ENCODE data around the gene GDPD4. TPM values are rescaled to one million over a fixed set of nuclear protein-coding genes. Genes with fewer than 3 reads are reported as not detected.

GDPD4 gene
- total and polyA plus RNA-seq, 2 of the 4 experiments (the other 2 are of a cell fraction): not detected

GRCh38 chr11:77175869-77176539 lies 125.5 kb downstream of the GDPD4 start:
- Histone ChIP-seq H2BK20ac (ENCODE audit: low read depth, low read length) (no peak overlapping the region), H2BK5ac (ENCODE audit: low read depth, low read length, poor library complexity, severe bottlenecking) (no peak overlapping the region), H3K9me3 (ENCODE audit: control insufficient read depth, insufficient read depth, low read length) (no peaks in the 10 kb centered on the region), H2AFZ (replicated peaks; ENCODE audit: low read length, poor library complexity) (no peak overlapping the region), H3K9me1 (ENCODE audit: insufficient read depth, low read length) (peaks cover 3% of the 10 kb centered on the region; the same call in 1 of the 2 replicates), H4K8ac (ENCODE audit: low read depth in 2 of 2, low read length in 2 of 2) (no peak overlapping the region), H3K9ac (ENCODE audit: low read depth, low read length) (no peak overlapping the region), H2AK5ac (ENCODE audit: low read depth, low read length) (no peak overlapping the region), H3K14ac (replicated peaks; ENCODE audit: low read depth, low read length) (no peak overlapping the region), H3K18ac (ENCODE audit: low read depth, low read length) (no peak overlapping the region), H2BK120ac (ENCODE audit: low read depth, low read length) (no peak overlapping the region), H4K5ac (ENCODE audit: low read depth, low read length) (no peak overlapping the region), H3K79me1 (ENCODE audit: low read depth in 1 of 2, low read length in 2 of 2) (no peaks in the 10 kb centered on the region), H2AK9ac (replicated peaks; ENCODE audit: low read depth, low read length, poor library complexity) (no peak overlapping the region), H3K4me2 (ENCODE audit: low read depth, low read length) (no peak overlapping the region), H4K91ac (ENCODE audit: insufficient read depth, low read depth, low read length) (no peak overlapping the region), H2BK15ac (ENCODE audit: low read depth, low read length) (no peak overlapping the region), H3K36me3 (ENCODE audit: control insufficient read depth, insufficient read depth, low read length) (no peaks in the 10 kb centered on the region), H3K4ac (ENCODE audit: low read depth, low read length) (no peak overlapping the region), H3K23ac (ENCODE audit: low read depth, low read length) (no peak overlapping the region), H3K4me1 (ENCODE audit: control insufficient read depth, insufficient read depth, low read length) (no peaks in the 10 kb centered on the region), H3K27me3 (ENCODE audit: control insufficient read depth, insufficient read depth, low read length) (peaks cover 31% of the 10 kb centered on the region), H3K56ac (ENCODE audit: extremely low read depth, insufficient read depth, low read length) (no peak overlapping the region), H4K20me1 (ENCODE audit: insufficient read depth, low read length) (no peaks in the 10 kb centered on the region), H3K4me3 (ENCODE audit: insufficient read depth, low read depth, low read length) (no peak overlapping the region), H3K27ac (ENCODE audit: insufficient read depth, low read length) (no peak overlapping the region)
- ChIA-PET CTCF (interaction anchor here (1.4 kb wide), 1 partner anchor 49 kb away, joined by 4 read pairs; the partner anchor contains the start of gene MYO7A), POLR2A (ENCODE audit: unreplicated experiment) (no interaction called here)
- intact Hi-C loops (cut with micrococcal nuclease) (no loop called here), dilution Hi-C loops (cut with HindIII; ENCODE audit: low sequenced_read_pairs, unreplicated experiment) (no loop called here), in situ Hi-C loops (cut with MboI; ENCODE audit: low sequenced_read_pairs) (no loop called here)
- DNase-seq (no peak), ATAC-seq (ENCODE audit: low read depth) (no peak)
- WGBS, 2 experiments (ENCODE audit: extremely low coverage in 2 of 2, insufficient read length in 1 of 2): 49% methylated on average over 6 of the region's 12 CpGs; no CpG with 5 or more reads in 1 of the 2 experiments
- no peak for TF ChIP-seq USF2 (IDR thresholded peaks at IDR 0.05; ENCODE audit: low read depth, low read length)
- TF ChIP-seq MXI1 (IDR thresholded peaks at IDR 0.05; ENCODE audit: borderline replicate concordance, low read depth, low read length): no peak
- no peak for TF ChIP-seq FOS (IDR thresholded peaks at IDR 0.05; ENCODE audit: low read depth, low read length)
- TF ChIP-seq NFE2L2 (IDR thresholded peaks at IDR 0.05; ENCODE audit: low read depth, low read length): no peak
- no peak for TF ChIP-seq RCOR1 (IDR thresholded peaks at IDR 0.05; ENCODE audit: insufficient replicate concordance, low read length)
- TF ChIP-seq MAZ (IDR thresholded peaks at IDR 0.05; ENCODE audit: borderline replicate concordance, low read depth, low read length): no peak
- TF ChIP-seq SMC3 (IDR thresholded peaks at IDR 0.05; ENCODE audit: low read depth, low read length): no peak
- TF ChIP-seq POLR2A (IDR thresholded peaks at IDR 0.05; ENCODE audit: low read depth, low read length): no peak
- no peak for TF ChIP-seq RAD21 (IDR thresholded peaks at IDR 0.05; ENCODE audit: low read length)
- TF ChIP-seq MAFK (IDR thresholded peaks at IDR 0.05; ENCODE audit: low read depth, low read length): no peak
- TF ChIP-seq BHLHE40 (IDR thresholded peaks at IDR 0.05; ENCODE audit: low read depth, low read length): no peak
- TF ChIP-seq CTCF (conservative IDR thresholded peaks at IDR 0.05; ENCODE audit: low read depth, low read length): no peak
- no peak for TF ChIP-seq RFX5 (IDR thresholded peaks at IDR 0.05; ENCODE audit: low read depth, low read length)
- no peak for TF ChIP-seq CHD1 (IDR thresholded peaks at IDR 0.05; ENCODE audit: low read depth, low read length)
- no peak for TF ChIP-seq ELK1 (IDR thresholded peaks at IDR 0.05; ENCODE audit: borderline replicate concordance, low read depth, low read length)
- no peak for TF ChIP-seq CEBPB (IDR thresholded peaks at IDR 0.05; ENCODE audit: low read depth, low read length)
- no TSS peak for BruUV-seq (replicated peaks)
